ENCODE measurements around the gene KRTAP4-5. TPM values are rescaled to one million over a fixed set of nuclear protein-coding genes. Genes with fewer than 3 reads are reported as not detected.

Gene KRTAP4-5
- total RNA-seq, 3 donors from 2014 or later (not counting 1 experiment from before 2014, with no cell fraction given), result not detected

DNA sequence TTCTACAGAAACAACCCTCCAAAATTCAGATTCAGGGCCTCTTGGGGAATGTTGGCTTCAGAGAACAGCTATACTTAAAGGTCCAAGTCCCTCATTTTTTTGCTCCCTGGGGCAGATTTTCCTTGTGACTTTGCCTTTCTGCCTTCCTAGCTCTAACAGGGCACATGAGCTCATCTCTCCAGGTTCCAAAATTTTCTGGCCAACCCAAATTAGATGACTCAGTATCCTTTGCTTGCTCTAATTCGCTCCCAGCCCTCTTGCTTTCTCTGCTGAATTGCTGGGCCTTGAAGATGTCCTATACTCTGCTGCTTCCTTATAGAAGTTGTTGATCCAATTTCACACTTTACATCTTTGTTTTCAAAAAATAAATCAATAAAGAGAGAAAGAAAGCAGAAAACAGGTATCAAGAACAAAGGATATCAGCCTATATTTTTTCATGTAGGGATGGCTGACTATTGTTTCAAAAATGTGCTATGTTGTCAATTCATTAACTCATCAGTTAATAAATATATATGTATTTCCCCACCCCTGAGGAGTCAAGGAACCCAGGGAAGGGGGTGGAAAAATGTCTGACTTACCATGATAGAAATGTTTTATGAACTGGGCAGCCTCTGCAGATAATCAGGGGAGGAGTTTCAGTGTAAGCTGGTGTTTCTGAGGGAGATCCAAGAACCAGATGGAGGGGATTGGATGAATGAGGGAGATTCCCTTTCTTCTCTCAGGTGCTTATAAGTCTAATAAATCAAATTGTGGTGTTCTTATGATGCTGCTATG lies 29.4 kb upstream of the KRTAP4-5 start:
- no peak overlapping the region for H3K27ac Mint-ChIP-seq
- DNase-seq (no peak), ATAC-seq (no peak)
- 89% methylated on average over 1 of the region's 1 CpG for WGBS (ENCODE audit: insufficient coverage)
- Histone ChIP-seq H3K9me3 (ENCODE audit: control insufficient read depth, insufficient read depth, low read length) (no peaks in the 10 kb centered on the region), H3K27me3 (ENCODE audit: control insufficient read depth, insufficient read depth, low read length) (no peaks in the 10 kb centered on the region), H3K4me1 (ENCODE audit: control insufficient read depth, insufficient read depth, low read length) (peaks cover 5% of the 10 kb centered on the region), H3K36me3 (ENCODE audit: control insufficient read depth, insufficient read depth, low read length) (no peaks in the 10 kb centered on the region), H3K4me3 (ENCODE audit: low read length) (no peak overlapping the region), H3K27ac (ENCODE audit: low read length) (no peak overlapping the region)
- no peak overlapping the region for H3K4me3 Mint-ChIP-seq
- no peaks in the 10 kb centered on the region for H3K4me1 Mint-ChIP-seq
- H3K27me3 Mint-ChIP-seq (ENCODE audit: low read depth in 2 of 2), result peaks cover 11 to 25% of the 10 kb centered on the region in 2 donors
- H3K9me3 Mint-ChIP-seq, result no peaks in the 10 kb centered on the region
- TF ChIP-seq, protein P1, sequence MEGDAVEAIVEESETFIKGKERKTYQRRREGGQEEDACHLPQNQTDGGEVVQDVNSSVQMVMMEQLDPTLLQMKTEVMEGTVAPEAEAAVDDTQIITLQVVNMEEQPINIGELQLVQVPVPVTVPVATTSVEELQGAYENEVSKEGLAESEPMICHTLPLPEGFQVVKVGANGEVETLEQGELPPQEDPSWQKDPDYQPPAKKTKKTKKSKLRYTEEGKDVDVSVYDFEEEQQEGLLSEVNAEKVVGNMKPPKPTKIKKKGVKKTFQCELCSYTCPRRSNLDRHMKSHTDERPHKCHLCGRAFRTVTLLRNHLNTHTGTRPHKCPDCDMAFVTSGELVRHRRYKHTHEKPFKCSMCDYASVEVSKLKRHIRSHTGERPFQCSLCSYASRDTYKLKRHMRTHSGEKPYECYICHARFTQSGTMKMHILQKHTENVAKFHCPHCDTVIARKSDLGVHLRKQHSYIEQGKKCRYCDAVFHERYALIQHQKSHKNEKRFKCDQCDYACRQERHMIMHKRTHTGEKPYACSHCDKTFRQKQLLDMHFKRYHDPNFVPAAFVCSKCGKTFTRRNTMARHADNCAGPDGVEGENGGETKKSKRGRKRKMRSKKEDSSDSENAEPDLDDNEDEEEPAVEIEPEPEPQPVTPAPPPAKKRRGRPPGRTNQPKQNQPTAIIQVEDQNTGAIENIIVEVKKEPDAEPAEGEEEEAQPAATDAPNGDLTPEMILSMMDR (IDR thresholded peaks at IDR 0.05), result no peak
- no peaks in the 10 kb centered on the region for H3K36me3 Mint-ChIP-seq
- intact Hi-C loops (cut with micrococcal nuclease), result no loop called here

DNA sequence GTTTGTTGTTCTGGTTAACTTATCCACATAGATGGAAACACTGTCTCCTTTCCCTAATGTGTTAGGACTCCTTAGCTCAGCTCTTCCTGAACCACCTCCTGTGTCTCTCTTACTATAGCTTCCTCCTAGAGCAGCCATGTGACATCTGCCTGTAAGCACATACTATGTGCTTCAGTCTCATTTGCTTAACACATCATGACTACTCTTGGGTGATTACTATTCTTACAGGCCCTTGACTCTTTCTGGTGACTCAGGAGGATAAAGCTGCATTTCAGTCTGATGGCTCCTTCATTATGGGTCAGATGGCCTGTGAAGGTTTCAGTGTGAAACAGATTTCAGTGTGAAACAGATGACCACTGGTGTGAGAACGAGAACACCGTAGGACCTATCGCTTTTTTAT lies 28.7 kb upstream of the KRTAP4-5 start:
- no peaks in the 10 kb centered on the region for H3K4me1 Mint-ChIP-seq
- 97% methylated on average over 3 of the region's 3 CpGs for WGBS (ENCODE audit: insufficient coverage)
- Histone ChIP-seq H3K27ac (ENCODE audit: low read length) (no peak overlapping the region), H3K27me3 (ENCODE audit: control insufficient read depth, insufficient read depth, low read length) (no peaks in the 10 kb centered on the region), H3K4me1 (ENCODE audit: control insufficient read depth, insufficient read depth, low read length) (peaks cover 5% of the 10 kb centered on the region), H3K9me3 (ENCODE audit: control insufficient read depth, insufficient read depth, low read length) (no peaks in the 10 kb centered on the region), H3K36me3 (ENCODE audit: control insufficient read depth, insufficient read depth, low read length) (no peaks in the 10 kb centered on the region), H3K4me3 (ENCODE audit: low read length) (no peak overlapping the region)
- DNase-seq (no peak), ATAC-seq (no peak)
- no peak overlapping the region for H3K27ac Mint-ChIP-seq
- H3K9me3 Mint-ChIP-seq, result no peaks in the 10 kb centered on the region
- TF ChIP-seq, protein P1 (IDR thresholded peaks at IDR 0.05), result no peak
- no peaks in the 10 kb centered on the region for H3K36me3 Mint-ChIP-seq
- peaks cover 10 to 18% of the 10 kb centered on the region in 2 donors for H3K27me3 Mint-ChIP-seq (ENCODE audit: low read depth in 2 of 2)
- intact Hi-C loops (cut with micrococcal nuclease), result no loop called here
- H3K4me3 Mint-ChIP-seq, result no peak overlapping the region

DNA sequence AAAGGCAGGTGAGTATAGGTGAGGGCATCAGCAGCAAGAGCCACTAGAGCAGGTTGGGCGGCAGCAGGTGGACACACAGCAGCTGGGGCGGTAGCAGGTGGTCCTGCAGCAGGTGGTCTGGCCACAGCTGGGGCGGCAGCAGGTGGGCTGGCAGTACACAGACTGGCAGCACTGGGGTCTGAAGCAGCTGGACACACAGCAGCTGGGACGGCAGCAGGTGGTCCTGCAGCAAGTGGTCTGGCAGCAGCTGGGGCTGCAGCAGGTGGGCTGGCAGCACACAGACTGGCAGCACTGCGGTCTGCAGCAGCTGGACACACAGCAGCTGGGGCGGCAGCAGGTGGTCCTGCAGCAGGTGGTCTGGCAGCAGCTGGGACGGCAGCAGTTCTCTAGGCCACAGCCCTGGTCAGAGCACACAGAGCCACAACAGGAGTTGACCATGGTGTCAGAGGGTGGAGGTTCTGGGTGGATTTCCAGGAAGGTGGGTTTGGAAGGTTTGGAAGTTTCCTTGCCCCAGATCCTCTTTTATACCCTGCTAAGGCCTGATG lies 28.2 kb upstream of the KRTAP4-5 start, which contains the start of gene KRTAP4-2:
Gene KRTAP4-2, minus strand, starts transcription at position 495 of the 545 bp plus-strand sequence. Its CDS starts 57 bp downstream, at position 438.
- Mint-ChIP-seq H3K27me3 (ENCODE audit: low read depth in 2 of 2) (peaks cover 10 to 15% of the 10 kb centered on the region in 2 donors), H3K4me3 (no peak within 1 kb of the TSS), H3K36me3 (no peaks in the 10 kb centered on the region), H3K9me3 (no peaks in the 10 kb centered on the region), H3K27ac (no peak within 1 kb of the TSS), H3K4me1 (no peaks in the 10 kb centered on the region)
- H3K4me1 ChIP-seq (ENCODE audit: control insufficient read depth, insufficient read depth, low read length), result peaks cover 5% of the 10 kb centered on the region
- intact Hi-C loops (cut with micrococcal nuclease), result no loop called here
- no peaks in the 10 kb centered on the region for H3K27me3 ChIP-seq (ENCODE audit: control insufficient read depth, insufficient read depth, low read length)
- H3K9me3 ChIP-seq (ENCODE audit: control insufficient read depth, insufficient read depth, low read length), result no peaks in the 10 kb centered on the region
- ATAC-seq (no peak), DNase-seq (no peak)
- no peak within 1 kb of the TSS for H3K4me3 ChIP-seq (ENCODE audit: low read length)
- no peak within 1 kb of the TSS for H3K27ac ChIP-seq (ENCODE audit: low read length)
- H3K36me3 ChIP-seq (ENCODE audit: control insufficient read depth, insufficient read depth, low read length), result no peaks in the 10 kb centered on the region
- TF ChIP-seq, protein P1 (IDR thresholded peaks at IDR 0.05), result no peak
- WGBS (ENCODE audit: insufficient coverage), result 92% methylated on average over 7 of the region's 7 CpGs

Measured in natural killer cell (primary cell).